GM23338 (cell line): ENCODE data around the gene RAPGEFL1. TPM values are rescaled to one million over a fixed set of nuclear protein-coding genes. Genes with fewer than 3 reads are reported as not detected.

Experiments used
- ATAC-seq: fragments of 200-7000 bp; cut with Tn5 transposase; 3 replicates; pipeline ENCODE4 v1.9.1; 2020
- DNase-seq: peaks from one replicate; pipeline ENCODE4 v3.0.0-alpha.2; 2015; ENCODE audit warnings: low spot score
- H2AFZ ChIP-seq: fragments of 200-600 bp; sonication (generic); 2 replicates; pipeline ENCODE4 v1.8.0; 2016; ENCODE audit warnings: antibody characterized with exemption, mild to moderate bottlenecking, moderate library complexity
- H3F3A ChIP-seq: fragments of 200-600 bp; sonication (generic); replicated peaks from 2 replicates; pipeline ENCODE4 v1.8.0; 2017; ENCODE audit warnings: antibody characterized with exemption, mixed run types, low read depth
- H3K27ac ChIP-seq: fragments of 200-600 bp; sonication (generic); 2 replicates; pipeline ENCODE4 v1.6.1; 2016; ENCODE audit warnings: low read depth
- H3K27me3 ChIP-seq: fragments of 200-600 bp; sonication (generic); 2 replicates; pipeline ENCODE4 v1.8.0; 2016; ENCODE audit warnings: mild to moderate bottlenecking, mixed run types, moderate library complexity; ENCODE audit not compliant: insufficient read depth
- H3K36me3 ChIP-seq: fragments of 200-600 bp; sonication (generic); 2 replicates; pipeline ENCODE4 v1.8.0; 2016; ENCODE audit warnings: mild to moderate bottlenecking; ENCODE audit not compliant: insufficient read depth
- H3K4me1 ChIP-seq: fragments of 200-600 bp; sonication (generic); 2 replicates; pipeline ENCODE4 v1.8.0; 2016; ENCODE audit warnings: mild to moderate bottlenecking, moderate library complexity; ENCODE audit not compliant: insufficient read depth
- H3K4me2 ChIP-seq: fragments of 200-600 bp; sonication (generic); 2 replicates; pipeline ENCODE4 v1.7.1; 2017; ENCODE audit warnings: mixed run types
- H3K4me3 ChIP-seq: fragments of 200-600 bp; sonication (generic); 2 replicates; pipeline ENCODE4 v1.6.1; 2016; ENCODE audit warnings: mixed run types
- H3K79me2 ChIP-seq: fragments of 200-600 bp; sonication (generic); replicated peaks from 2 replicates; pipeline ENCODE4 v1.8.0; 2017; ENCODE audit warnings: mild to moderate bottlenecking; ENCODE audit not compliant: insufficient read depth
- H3K9me2 ChIP-seq: fragments of 200-600 bp; sonication (generic); 2 replicates; pipeline ENCODE4 v1.8.0; 2017; ENCODE audit not compliant: insufficient read depth
- H4K20me1 ChIP-seq: fragments of 200-600 bp; sonication (generic); replicated peaks from 2 replicates; pipeline ENCODE4 v1.8.0; 2017; ENCODE audit warnings: mild to moderate bottlenecking; ENCODE audit not compliant: insufficient read depth
- H3K27ac Mint-ChIP-seq: 2 replicates; pipeline ENCODE4 v1.8.0; 2020; ENCODE audit warnings: inconsistent platforms, mild to moderate bottlenecking, moderate library complexity, mixed read lengths
- H3K27me3 Mint-ChIP-seq: 3 replicates; pipeline ENCODE4 v1.8.0; 2022; ENCODE audit warnings: low read depth, mild to moderate bottlenecking, moderate library complexity, mixed read lengths, inconsistent platforms; ENCODE audit not compliant: insufficient read depth, poor library complexity
- H3K36me3 Mint-ChIP-seq: 3 replicates; pipeline ENCODE4 v1.8.0; 2021; ENCODE audit warnings: low read depth, mild to moderate bottlenecking, inconsistent platforms, moderate library complexity, mixed read lengths
- H3K4me1 Mint-ChIP-seq: 3 replicates; pipeline ENCODE4 v1.8.0; 2020; ENCODE audit warnings: mild to moderate bottlenecking, inconsistent platforms, mixed read lengths
- H3K4me3 Mint-ChIP-seq: 3 replicates; pipeline ENCODE4 v1.8.0; 2021; ENCODE audit warnings: moderate library complexity, mild to moderate bottlenecking, inconsistent platforms, mixed read lengths
- H3K9me3 Mint-ChIP-seq: 3 replicates; pipeline ENCODE4 v1.8.0; 2020; ENCODE audit warnings: moderate library complexity, mild to moderate bottlenecking, inconsistent platforms, mixed read lengths
- CREB1 ChIP-seq: fragments of 250-450 bp; sonication (Bioruptor Pico); IDR thresholded peaks from 2 replicates; pipeline ENCODE4 v1.5.0; 2020; ENCODE audit warnings: low read depth, mild to moderate bottlenecking, moderate library complexity
- EZH2 ChIP-seq: fragments of 200-600 bp; sonication (generic); IDR thresholded peaks from one replicate; pipeline ENCODE4 v1.8.0; 2017; ENCODE audit warnings: antibody characterized with exemption, mild to moderate bottlenecking, low read depth; ENCODE audit not compliant: unreplicated experiment
- NANOG ChIP-seq: IDR thresholded peaks from 2 replicates; pipeline ENCODE4 v1.6.1; 2016; ENCODE audit warnings: antibody characterized with exemption, borderline replicate concordance
- REST ChIP-seq: IDR thresholded peaks from one replicate; pipeline ENCODE4 v1.6.1; 2018; ENCODE audit warnings: antibody characterized with exemption; ENCODE audit not compliant: unreplicated experiment
- ZNF331 ChIP-seq: fragments of 250-450 bp; sonication (Bioruptor Pico); IDR thresholded peaks from 2 replicates; pipeline ENCODE4 v1.5.0; 2020; ENCODE audit warnings: low read depth, mild to moderate bottlenecking, moderate library complexity
- ZNF462 ChIP-seq: fragments of 250-450 bp; sonication (Bioruptor Pico); IDR thresholded peaks from 2 replicates; pipeline ENCODE4 v1.5.0; 2020; ENCODE audit warnings: mild to moderate bottlenecking, moderate library complexity
- polyA plus RNA-seq: library from polyadenylated mRNA; unstranded; fragments of >200 nt; fragmentation: Nextera tagmentation; extraction: Ambion mirVana; gene quantifications from 2 replicates; pipeline ENCODE4 v1.2.1, GENCODE V29; 2016
- total RNA-seq: library from RNA; depleted of rRNA; stranded (reverse); fragments of >200 nt; shearing (Covaris generic); gene quantifications from 2 replicates; pipeline ENCODE4 v1.2.3, GENCODE V29; 2014

Gene RAPGEFL1
- total and polyA plus RNA-seq, 2 experiments from 2014 or later = 6.7 to 14.0 TPM

GRCh38 chr17:40192961-40193360, 15.7 kb downstream of the RAPGEFL1 start:
- H3K36me3 ChIP-seq = no peaks in the 10 kb centered on the region
- Mint-ChIP-seq H3K27ac (no peak overlapping the region), H3K9me3 (no peaks in the 10 kb centered on the region; the same call in 2 of the 3 replicates), H3K27me3 (peaks cover 9% of the 10 kb centered on the region), H3K4me3 (no peak overlapping the region), H3K4me1 (peaks cover 32% of the 10 kb centered on the region), H3K36me3 (peaks cover 13% of the 10 kb centered on the region; the same call in 2 of the 3 replicates)
- H3K27ac ChIP-seq = no peak overlapping the region
- ATAC-seq = no peak
- no peaks in the 10 kb centered on the region for H3K9me2 ChIP-seq
- H3K4me3 ChIP-seq = no peak overlapping the region
- H3K4me1 ChIP-seq = peaks cover 11% of the 10 kb centered on the region
- H2AFZ ChIP-seq = no peak overlapping the region
- no peak overlapping the region for H3K4me2 ChIP-seq
- TF ChIP-seq ZNF331 (CRISPR knock-in tag) (no peak), REST (no peak), EZH2 (no peak), NANOG (no peak), ZNF462 (CRISPR knock-in tag) (no peak), CREB1 (no peak)
- no peaks in the 10 kb centered on the region for H4K20me1 ChIP-seq
- no peak for DNase-seq
- H3K27me3 ChIP-seq = peaks cover 5% of the 10 kb centered on the region; the same call in 1 of the 2 replicates
- peaks cover 11% of the 10 kb centered on the region; the same call in 1 of the 2 replicates for H3F3A ChIP-seq
- H3K79me2 ChIP-seq = no peaks in the 10 kb centered on the region
